ENCODE measurements around the gene ELMO1. TPM values are rescaled to one million over a fixed set of nuclear protein-coding genes. Genes with fewer than 3 reads are reported as not detected.

ELMO1 gene
- total and polyA plus RNA-seq, 10 of the 15 experiments (the other 5 are each of a cell fraction or from before 2014, with no cell fraction given), result 22.6 to 85.9 (median 56.6) TPM

GRCh38 chr7:37471619-37472018 lies 23.0 kb upstream of the ELMO1 start (continued):
- TF ChIP-seq BCL3 (IDR thresholded peaks at IDR 0.05; ENCODE audit: borderline replicate concordance, insufficient read depth, low read depth, low read length, poor library complexity, severe bottlenecking) (no peak), RBBP5 (conservative IDR thresholded peaks at IDR 0.05) (no peak), CHD4 (IDR thresholded peaks at IDR 0.05) (no peak), PRDM15 (CRISPR knock-in tag; IDR thresholded peaks at IDR 0.05) (no peak), REST (IDR thresholded peaks at IDR 0.05; ENCODE audit: low read depth, low read length) (no peak), POLR2A (IDR thresholded peaks at IDR 0.05; ENCODE audit: low read depth, low read length) (no peak)

Measured in GM12878 (cell line).